Caco-2 (cell line): Measurements from ENCODE around the gene STOX2. TPM values are rescaled to one million over a fixed set of nuclear protein-coding genes. Genes with fewer than 3 reads are reported as not detected.
A peak's percentile ranks its signal among the peaks of the same experiment; 100 is the strongest.

Source experiments
- BruUV-seq: library from RNA; stranded (reverse); fragments of 400-500 nt; replicated peaks from 2 replicates; lab custom pipeline; 2021; lab: Mats Ljungman, UMichigan
- CTCF ChIA-PET: fragments of 300-600 bp; sonication (Branson Sonifier 250); formaldehyde crosslinking; loops from one replicate; lab custom pipeline; 2022; ENCODE audit warnings: antibody characterized with exemption; lab: Charles Lee
- POLR2A ChIA-PET: fragments of 300-600 bp; sonication (Branson Sonifier 250); formaldehyde crosslinking; loops from one replicate; lab custom pipeline; 2022; ENCODE audit warnings: antibody characterized with exemption; lab: Charles Lee
- DNase-seq, 2 experiments: peaks; one replicate each; pipeline versions ENCODE4 v3.0.0 to v3.0.0-alpha.2; 2020 to 2022
- H3K27me3 ChIP-seq: replicated peaks from 2 replicates; pipeline ENCODE4 v1.6.0; 2011; ENCODE audit warnings: low read length; ENCODE audit not compliant: control insufficient read depth, insufficient read depth
- H3K36me3 ChIP-seq: 2 replicates; pipeline ENCODE4 v1.5.1; 2011; ENCODE audit warnings: low read length; ENCODE audit not compliant: control insufficient read depth, insufficient read depth
- H3K4me1 ChIP-seq: fragments of 250-450 bp; sonication (Bioruptor Pico); 2 replicates; pipeline ENCODE4 v1.5.1; 2020; ENCODE audit warnings: mild to moderate bottlenecking
- H3K4me3 ChIP-seq: 2 replicates; pipeline ENCODE4 v1.5.1; 2011; ENCODE audit warnings: low read depth, mild to moderate bottlenecking, control low read depth, low read length
- H3K9me3 ChIP-seq: fragments of 250-450 bp; sonication (Bioruptor Pico); 2 replicates; pipeline ENCODE4 v1.5.1; 2020; ENCODE audit warnings: mild to moderate bottlenecking, moderate library complexity
- H3K27ac Mint-ChIP-seq: one replicate; pipeline ENCODE4 v1.8.0; 2022; ENCODE audit warnings: mixed read lengths; ENCODE audit not compliant: unreplicated experiment
- H3K27me3 Mint-ChIP-seq: one replicate; pipeline ENCODE4 v1.8.0; 2022; ENCODE audit warnings: mixed read lengths; ENCODE audit not compliant: insufficient read depth, unreplicated experiment
- H3K36me3 Mint-ChIP-seq: one replicate; pipeline ENCODE4 v1.8.0; 2022; ENCODE audit warnings: mild to moderate bottlenecking, mixed read lengths; ENCODE audit not compliant: insufficient read depth, unreplicated experiment
- H3K4me1 Mint-ChIP-seq: one replicate; pipeline ENCODE4 v1.8.0; 2022; ENCODE audit warnings: low read depth, mixed read lengths; ENCODE audit not compliant: unreplicated experiment
- H3K4me3 Mint-ChIP-seq: one replicate; pipeline ENCODE4 v1.8.0; 2022; ENCODE audit warnings: mild to moderate bottlenecking, moderate library complexity, mixed read lengths; ENCODE audit not compliant: unreplicated experiment
- H3K9me3 Mint-ChIP-seq: one replicate; pipeline ENCODE4 v1.8.0; 2022; ENCODE audit warnings: mixed read lengths; ENCODE audit not compliant: unreplicated experiment
- intact Hi-C: fragments of 100-400 bp; cut with micrococcal nuclease; formaldehyde crosslinking; loops from one replicate; pipeline ENCODE4 v1.10.0; 2022; ENCODE audit not compliant: unreplicated experiment
- total RNA-seq: library from RNA; stranded (reverse); gene quantifications from 2 replicates; pipeline ENCODE4 v1.2.3, GENCODE V29; 2022
- TF ChIP-seq, protein P1 (sequence below), 2 experiments: fragments of 200-600 bp in 1 of 2; IDR thresholded peaks; 1 replicate in 1 of 2; 2 replicates in 1 of 2; pipeline versions ENCODE4 v1.5.1 to v1.8.0; 2011 to 2022; ENCODE audit warnings: antibody characterized with exemption in 1 of 2, control low read depth in 1 of 2, inconsistent platforms in 1 of 2, low read depth in 1 of 2, low read length in 1 of 2, mild to moderate bottlenecking in 1 of 2, moderate library complexity in 1 of 2; ENCODE audit not compliant: insufficient read depth in 1 of 2, severe bottlenecking in 1 of 2, unreplicated experiment in 1 of 2

The STOX2 gene
- total RNA-seq, 1 experiment from 2014 or later, result 1.8 TPM

DNA sequence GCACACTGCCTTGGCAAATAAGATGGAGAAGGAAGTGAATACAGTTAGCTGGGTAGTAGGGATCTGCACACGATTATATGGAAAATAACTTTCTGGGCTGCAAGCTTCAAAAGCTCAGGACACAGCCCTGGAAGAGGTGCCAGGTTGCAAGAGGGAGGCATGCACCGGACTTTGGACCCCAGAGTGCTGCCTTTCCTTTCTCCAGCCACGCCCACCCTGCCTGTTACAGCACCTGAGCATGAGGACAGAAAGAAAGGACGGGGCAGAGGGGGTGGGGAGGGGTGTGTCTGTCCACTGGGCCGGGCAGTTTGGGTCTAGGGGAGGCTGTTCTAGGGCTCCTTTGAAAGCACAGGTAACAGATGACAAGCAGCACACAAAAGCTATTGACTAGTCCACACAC lies 159.8 kb downstream of the STOX2 start:
- BruUV-seq, result no TSS peak
- ChIA-PET POLR2A (no interaction called here), CTCF (no interaction called here)
- H3K4me3 Mint-ChIP-seq, result peak overlapping the region; percentile 30
- DNase-seq, result peak; percentile 64 to 72
- no peak overlapping the region for H3K4me3 ChIP-seq
- H3K9me3 Mint-ChIP-seq, result no peaks in the 10 kb centered on the region
- peaks cover 6% of the 10 kb centered on the region; the same call in 1 of the 2 replicates for H3K4me1 ChIP-seq
- no peaks in the 10 kb centered on the region for H3K27me3 ChIP-seq
- H3K27ac Mint-ChIP-seq, result no peak overlapping the region
- intact Hi-C loops, result no loop called here
- peaks cover 3% of the 10 kb centered on the region for H3K27me3 Mint-ChIP-seq
- H3K9me3 ChIP-seq, result no peaks in the 10 kb centered on the region
- TF ChIP-seq, protein P1, sequence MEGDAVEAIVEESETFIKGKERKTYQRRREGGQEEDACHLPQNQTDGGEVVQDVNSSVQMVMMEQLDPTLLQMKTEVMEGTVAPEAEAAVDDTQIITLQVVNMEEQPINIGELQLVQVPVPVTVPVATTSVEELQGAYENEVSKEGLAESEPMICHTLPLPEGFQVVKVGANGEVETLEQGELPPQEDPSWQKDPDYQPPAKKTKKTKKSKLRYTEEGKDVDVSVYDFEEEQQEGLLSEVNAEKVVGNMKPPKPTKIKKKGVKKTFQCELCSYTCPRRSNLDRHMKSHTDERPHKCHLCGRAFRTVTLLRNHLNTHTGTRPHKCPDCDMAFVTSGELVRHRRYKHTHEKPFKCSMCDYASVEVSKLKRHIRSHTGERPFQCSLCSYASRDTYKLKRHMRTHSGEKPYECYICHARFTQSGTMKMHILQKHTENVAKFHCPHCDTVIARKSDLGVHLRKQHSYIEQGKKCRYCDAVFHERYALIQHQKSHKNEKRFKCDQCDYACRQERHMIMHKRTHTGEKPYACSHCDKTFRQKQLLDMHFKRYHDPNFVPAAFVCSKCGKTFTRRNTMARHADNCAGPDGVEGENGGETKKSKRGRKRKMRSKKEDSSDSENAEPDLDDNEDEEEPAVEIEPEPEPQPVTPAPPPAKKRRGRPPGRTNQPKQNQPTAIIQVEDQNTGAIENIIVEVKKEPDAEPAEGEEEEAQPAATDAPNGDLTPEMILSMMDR (IDR thresholded peaks at IDR 0.05; ENCODE audit: insufficient read depth in 1 of 2, low read depth in 1 of 2, low read length in 1 of 2, severe bottlenecking in 1 of 2, unreplicated experiment in 1 of 2), result no peak
- H3K36me3 ChIP-seq, result no peaks in the 10 kb centered on the region
- peaks cover 7% of the 10 kb centered on the region for H3K4me1 Mint-ChIP-seq
- no peaks in the 10 kb centered on the region for H3K36me3 Mint-ChIP-seq

DNA sequence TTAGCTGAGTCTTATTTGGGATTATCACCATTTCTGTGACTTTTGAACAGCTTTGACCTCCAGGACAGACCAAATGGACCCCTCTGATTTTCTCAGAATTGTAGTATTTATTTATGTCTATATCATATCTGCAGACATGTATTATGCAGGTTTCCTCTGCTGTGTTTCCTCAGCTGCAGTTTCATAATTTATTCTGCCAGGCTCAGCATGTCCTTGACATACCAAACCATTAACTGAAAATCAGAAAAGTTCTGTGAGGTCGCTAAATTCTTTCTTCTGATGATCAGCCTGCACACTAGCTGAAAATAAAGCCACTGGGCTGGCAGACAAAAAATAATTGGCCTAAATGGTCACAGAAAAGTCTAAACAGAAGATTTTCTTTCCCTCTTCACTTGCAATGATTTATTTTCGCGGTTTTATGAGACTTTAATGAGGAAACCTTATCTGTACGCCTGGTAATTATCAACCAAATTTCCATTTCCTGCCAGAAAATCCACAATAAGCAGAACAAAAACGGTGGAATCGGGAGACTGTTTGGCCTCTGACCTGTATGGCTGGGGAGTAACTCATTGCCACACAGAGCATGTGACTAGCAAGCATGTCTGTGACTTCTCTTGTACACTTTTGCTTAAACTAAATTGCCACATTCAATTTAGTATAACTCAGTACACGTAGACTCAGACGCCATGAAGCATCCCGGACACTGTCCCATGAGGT lies 161.6 kb downstream of the STOX2 start:
- no peak for DNase-seq
- H3K36me3 ChIP-seq, result no peaks in the 10 kb centered on the region
- no peaks in the 10 kb centered on the region for H3K9me3 ChIP-seq
- no peak overlapping the region for H3K4me3 Mint-ChIP-seq
- intact Hi-C loops, result no loop called here
- H3K4me1 Mint-ChIP-seq, result peaks cover 7% of the 10 kb centered on the region
- peaks cover 3% of the 10 kb centered on the region for H3K27me3 Mint-ChIP-seq
- no peaks in the 10 kb centered on the region for H3K36me3 Mint-ChIP-seq
- TF ChIP-seq, protein P1 (IDR thresholded peaks at IDR 0.05; ENCODE audit: insufficient read depth in 1 of 2, low read depth in 1 of 2, low read length in 1 of 2, severe bottlenecking in 1 of 2, unreplicated experiment in 1 of 2), result no peak
- H3K27me3 ChIP-seq, result no peaks in the 10 kb centered on the region
- BruUV-seq, result no TSS peak
- H3K4me3 ChIP-seq, result no peak overlapping the region
- ChIA-PET CTCF (no interaction called here), POLR2A (no interaction called here)
- peaks cover 6% of the 10 kb centered on the region; the same call in 1 of the 2 replicates for H3K4me1 ChIP-seq
- H3K27ac Mint-ChIP-seq, result no peak overlapping the region
- H3K9me3 Mint-ChIP-seq, result no peaks in the 10 kb centered on the region

DNA sequence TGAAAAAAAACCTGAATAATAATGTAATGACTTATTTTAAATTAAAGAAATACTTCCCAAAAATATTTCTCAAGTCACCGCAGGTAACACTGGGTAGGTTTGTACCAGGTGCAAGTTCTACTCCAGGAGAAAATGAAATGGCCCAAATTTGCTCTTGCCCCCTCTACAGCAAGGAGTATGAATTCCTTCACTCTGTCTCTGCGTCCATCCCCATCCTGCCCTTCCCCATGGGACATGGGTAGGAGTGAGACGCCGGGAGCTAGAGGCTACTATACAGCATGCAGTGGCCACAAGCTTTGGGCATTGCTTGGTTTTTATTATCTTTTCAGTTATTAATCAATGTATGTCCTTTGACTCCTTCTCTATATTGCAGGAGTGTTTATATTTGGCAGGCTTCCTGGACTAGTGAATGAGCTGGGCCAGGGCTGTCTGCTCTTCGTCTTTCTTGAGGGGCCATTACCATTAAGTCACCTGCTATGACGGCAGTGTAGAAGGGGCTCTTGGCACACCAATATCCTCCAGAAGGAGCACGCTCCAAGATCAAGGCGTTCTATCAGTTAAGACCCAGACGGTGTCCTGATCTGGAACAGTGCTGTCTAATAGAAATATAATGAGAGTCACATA lies 162.9 kb downstream of the STOX2 start:
- CTCF ChIA-PET, result no interaction called here
- POLR2A ChIA-PET, result no interaction called here
- BruUV-seq, result no TSS peak
- Mint-ChIP-seq H3K4me1 (peaks cover 7% of the 10 kb centered on the region), H3K4me3 (no peak overlapping the region), H3K36me3 (no peaks in the 10 kb centered on the region), H3K9me3 (no peaks in the 10 kb centered on the region), H3K27me3 (peaks cover 3% of the 10 kb centered on the region), H3K27ac (no peak overlapping the region)
- Histone ChIP-seq H3K36me3 (no peaks in the 10 kb centered on the region), H3K4me3 (no peak overlapping the region), H3K9me3 (no peaks in the 10 kb centered on the region), H3K4me1 (peaks cover 6% of the 10 kb centered on the region; the same call in 1 of the 2 replicates), H3K27me3 (no peaks in the 10 kb centered on the region)
- intact Hi-C loops, result no loop called here
- no peak for DNase-seq
- TF ChIP-seq, protein P1 (IDR thresholded peaks at IDR 0.05; ENCODE audit: insufficient read depth in 1 of 2, low read depth in 1 of 2, low read length in 1 of 2, severe bottlenecking in 1 of 2, unreplicated experiment in 1 of 2), result no peak

Other genes with a start within 250 kb of the STOX2 start
- gene RWDD4, start 246.1 kb upstream of the STOX2 start, total RNA-seq, result 15.3 and 17.4 TPM in 2 replicates
- gene TRAPPC11, start 246.0 kb upstream of the STOX2 start, total RNA-seq, result 23.2 and 25.7 TPM in 2 replicates